Dermis microvascular lymphatic vessel endothelial cell (primary cell): ENCODE measurements around the gene MUC16. TPM values are rescaled to one million over a fixed set of nuclear protein-coding genes. Genes with fewer than 3 reads are reported as not detected.

Source experiments
- DNase-seq, 2 donors: peaks; one replicate each; pipeline versions ENCODE4 v3.0.0 to v3.0.0-alpha.2; 2010; ENCODE audit warnings: low read depth in 2 of 2
- total RNA-seq: library from RNA; depleted of rRNA; stranded (reverse); fragments of >200 nt; gene quantifications from 2 replicates; pipeline ENCODE4 v1.2.1, GENCODE V29; 2014

The MUC16 gene
- total RNA-seq, 1 donor from 2014 or later, result not detected

DNA sequence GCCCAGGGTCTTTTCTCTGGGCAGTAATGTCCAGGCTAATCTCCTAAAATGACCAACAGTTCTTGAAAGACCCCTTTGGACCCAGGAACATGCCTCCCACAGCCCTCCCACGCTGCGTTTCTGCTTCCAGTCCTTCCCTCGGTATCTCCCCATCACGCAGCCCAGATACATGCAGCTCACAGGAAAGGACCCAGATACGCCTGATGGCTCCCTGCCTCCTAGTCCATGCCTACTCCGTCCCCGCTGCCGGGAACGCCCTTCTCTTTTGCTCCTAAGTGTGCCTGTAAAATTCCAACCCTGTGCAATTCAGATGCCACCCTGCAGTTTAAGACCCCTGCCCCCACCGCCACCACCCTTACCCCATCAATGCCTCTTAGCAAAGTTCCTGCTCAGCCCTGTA lies 778 bp downstream of the MUC16 start:
- no peak for DNase-seq

DNA sequence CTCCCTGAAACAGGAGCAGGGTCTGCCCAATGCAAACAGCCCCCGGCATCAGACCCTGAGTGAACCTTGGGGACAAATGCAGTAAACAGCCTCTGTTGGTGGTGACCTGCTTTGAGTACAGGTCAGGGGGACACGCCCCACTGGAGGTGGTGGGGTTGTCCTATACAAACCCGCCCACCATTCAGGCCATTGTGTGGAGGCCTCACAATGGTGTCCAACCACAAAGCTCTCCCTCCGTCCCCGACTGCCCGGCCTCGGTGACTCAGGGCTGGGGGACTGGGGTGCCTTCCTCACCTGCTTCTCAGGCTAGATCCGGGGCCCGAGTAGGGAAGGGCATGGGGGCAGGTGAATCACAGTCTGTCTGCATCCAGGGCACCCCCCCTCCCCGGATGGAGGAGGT lies 1.5 kb downstream of the MUC16 start:
- no peak for DNase-seq

DNA sequence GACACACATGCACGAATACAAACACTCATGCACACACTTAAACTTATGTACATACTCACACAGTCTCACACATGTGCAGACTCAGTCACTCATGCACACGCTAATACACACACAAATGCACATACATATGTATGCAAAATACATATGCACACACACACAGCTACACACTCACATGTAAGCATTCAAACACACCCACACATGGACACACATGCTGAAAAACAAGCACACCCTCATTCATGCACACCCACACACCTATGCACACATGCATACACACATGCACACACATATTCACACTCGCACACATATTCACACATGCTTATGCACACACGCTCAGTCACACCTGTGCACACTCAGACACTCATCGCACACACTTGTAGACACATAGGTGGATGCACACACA lies 9.3 kb downstream of the MUC16 start:
- DNase-seq, result no peak

- DNase-seq, result no peak
These were observed 22.0 kb downstream of the MUC16 start for GRCh38 chr19:8988204-8988603.

DNA sequence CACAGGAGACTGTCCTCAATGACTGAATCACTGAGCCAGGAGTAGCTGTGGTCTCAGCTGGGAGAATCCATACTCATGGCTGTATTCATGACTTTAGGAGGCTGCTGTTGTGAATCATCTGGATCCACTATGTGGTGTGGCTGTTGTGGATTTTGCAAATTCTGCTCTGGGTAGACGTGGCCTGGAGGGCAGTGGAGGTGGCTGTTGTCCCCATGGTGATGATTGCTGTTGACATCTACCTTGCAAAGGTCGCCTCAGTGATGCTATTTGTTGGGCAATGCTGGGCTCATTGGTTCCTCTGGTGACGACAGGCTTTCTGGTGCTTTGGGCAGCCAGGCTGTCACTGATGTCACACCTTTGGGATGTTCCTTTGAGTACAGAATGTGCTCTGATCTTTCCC lies 23.9 kb downstream of the MUC16 start:
- DNase-seq, result no peak

GRCh38 chr19:8973501-8974091 lies 36.6 kb downstream of the MUC16 start:
- peak in 1 of 2 donors; percentile 13 for DNase-seq

DNA sequence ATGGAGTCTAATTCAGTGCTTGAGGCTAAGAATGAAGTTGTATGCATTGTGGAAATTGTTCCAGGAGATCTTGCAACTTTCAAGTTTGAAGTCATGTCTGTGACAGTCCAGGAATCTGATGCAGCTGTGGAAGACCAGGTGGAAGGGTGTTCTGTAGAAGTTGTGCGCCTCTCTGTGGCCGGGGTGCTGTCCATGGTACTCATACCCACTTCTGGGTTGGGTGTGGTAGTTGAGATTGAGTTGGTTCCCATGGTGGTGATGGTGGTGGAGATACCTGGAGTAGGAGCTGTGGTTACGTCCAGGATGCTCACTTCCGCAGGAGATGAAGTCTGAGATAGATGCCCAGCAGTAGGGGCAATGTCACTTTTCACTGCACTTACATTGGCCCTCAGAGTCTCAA lies 44.3 kb downstream of the MUC16 start:
- DNase-seq, result no peak

Other genes with a start within 250 kb of the MUC16 start
- gene ZNF558, start 178.1 kb downstream of the MUC16 start, total RNA-seq, result 0.90 and 4.8 TPM in 2 replicates
- gene MBD3L1, start 178.0 kb downstream of the MUC16 start, total RNA-seq, result not detected in 2 replicates
- gene OR1M1, start 76.7 kb upstream of the MUC16 start, total RNA-seq, result not detected in 2 replicates
- not detected in 2 replicates for gene OR7G2, start 97.1 kb upstream of the MUC16 start, total RNA-seq
- not detected in 2 replicates for gene OR7G1, start 105.4 kb upstream of the MUC16 start, total RNA-seq
- not detected in 2 replicates for gene OR7G3, start 116.5 kb upstream of the MUC16 start, total RNA-seq
- gene ZNF317, start 130.0 kb upstream of the MUC16 start, total RNA-seq, result 8.0 and 11.5 TPM in 2 replicates
- under 0.01 and 0.25 TPM in 2 replicates for gene OR7D2, start 168.6 kb upstream of the MUC16 start, total RNA-seq
- not detected in 2 replicates for gene OR7D4, start 209.2 kb upstream of the MUC16 start, total RNA-seq
- not detected in 2 replicates for gene OR7E24, start 240.5 kb upstream of the MUC16 start, total RNA-seq